Measurements from ENCODE around the gene CAND1. TPM values are rescaled to one million over a fixed set of nuclear protein-coding genes. Genes with fewer than 3 reads are reported as not detected.

CAND1 gene
- total RNA-seq, 1 experiment from 2014 or later, result 230 TPM

- Histone ChIP-seq H2BK15ac (ENCODE audit: low read depth, low read length) (no peak overlapping the region), H3K4ac (ENCODE audit: low read depth, low read length) (no peak overlapping the region), H4K5ac (ENCODE audit: insufficient read length, low read depth, low read length) (no peak overlapping the region), H3K9me3 (ENCODE audit: control insufficient read depth, low read depth, low read length) (no peaks in the 10 kb centered on the region), H3K23ac (ENCODE audit: insufficient read length, low read depth, low read length) (no peak overlapping the region), H4K8ac (replicated peaks; ENCODE audit: insufficient read length, low read depth, low read length) (no peak overlapping the region), H2AK5ac (ENCODE audit: insufficient read length, low read length) (no peak overlapping the region), H2BK20ac (ENCODE audit: low read depth, low read length, poor library complexity, severe bottlenecking) (no peak overlapping the region), H4K20me1 (ENCODE audit: control insufficient read depth, insufficient read depth, insufficient read length) (no peaks in the 10 kb centered on the region), H2BK12ac (ENCODE audit: insufficient read length, low read depth, low read length) (no peak overlapping the region), H3K27ac (ENCODE audit: insufficient read length, low read depth, low read length) (no peak overlapping the region), H3K4me1 (ENCODE audit: insufficient read depth, low read length) (no peaks in the 10 kb centered on the region; the same call in 1 of the 2 replicates), H4K91ac (ENCODE audit: insufficient read length, low read depth, low read length) (no peak overlapping the region), H3K79me1 (ENCODE audit: insufficient read depth, low read depth, low read length, poor library complexity, severe bottlenecking) (peaks cover 4% of the 10 kb centered on the region), H2BK120ac (ENCODE audit: low read depth, low read length, poor library complexity, severe bottlenecking) (no peak overlapping the region), H3K56ac (ENCODE audit: insufficient read length, low read depth, low read length) (no peak overlapping the region), H3K18ac (ENCODE audit: insufficient read length, low read depth, low read length) (no peak overlapping the region), H3K79me2 (ENCODE audit: insufficient read depth, low read length) (peaks cover 7% of the 10 kb centered on the region; the same call in 1 of the 2 replicates), H3K27me3 (ENCODE audit: insufficient read depth, low read length) (no peaks in the 10 kb centered on the region), H3K9ac (ENCODE audit: extremely low read depth, insufficient read length, low read length) (no peak overlapping the region), H2BK5ac (ENCODE audit: insufficient read length, low read length) (no peak overlapping the region), H3T11ph (ENCODE audit: low read length) (no peak overlapping the region), H2AFZ (ENCODE audit: low read length) (no peak overlapping the region), H3K14ac (ENCODE audit: insufficient read depth, low read length) (no peak overlapping the region), H3K4me2 (ENCODE audit: insufficient read depth, insufficient read length, low read length) (no peak overlapping the region), H3K23me2 (ENCODE audit: insufficient read length, low read depth, low read length, poor library complexity, severe bottlenecking) (no peaks in the 10 kb centered on the region)
- no CpG with 5 or more reads among the region's 2 CpGs for WGBS (ENCODE audit: extremely low coverage, insufficient read length, low lambda C conversion rate)
- no peaks in the 10 kb centered on the region for H3K27me3 Mint-ChIP-seq (ENCODE audit: low read depth)
- no peaks in the 10 kb centered on the region for H3K9me3 Mint-ChIP-seq
- no peak overlapping the region for H3K4me3 Mint-ChIP-seq
- H3K36me3 Mint-ChIP-seq (ENCODE audit: insufficient read depth in 1 of 3, low read depth in 3 of 3), result peaks cover 12 to 54% (median 45%) of the 10 kb centered on the region in 3 experiments; a peak in 6 of 7 replicates
- DNase-seq, result no peak
- no peak for TF ChIP-seq CTCF (conservative IDR thresholded peaks at IDR 0.05)
- peak overlapping the region in 1 of 3 experiments; percentile 31; a peak in 2 of 7 replicates for H3K27ac Mint-ChIP-seq
- 0 out of 4 replicates have a peak, but pooled peaks cover 0 to 1% of the 10 kb centered on the region in 2 experiments for H3K4me1 Mint-ChIP-seq
Observed at GRCh38 chr12:67290378-67290777, 21.2 kb downstream of the CAND1 start.

Data from H9 (cell line).